Stromal cell of bone marrow (primary cell): ENCODE measurements around the gene TRAF4.
"Not testable (repeated sequence)": the region's sequence is repeated elsewhere in the genome, so short reads cannot be mapped to it uniquely, and the experiment has no call there.

ENCODE experiments used
- DNase-seq: peaks from one replicate; pipeline ENCODE4 v3.0.0-alpha.2; 2012; ENCODE audit warnings: low read depth

Gene TRAF4

DNA sequence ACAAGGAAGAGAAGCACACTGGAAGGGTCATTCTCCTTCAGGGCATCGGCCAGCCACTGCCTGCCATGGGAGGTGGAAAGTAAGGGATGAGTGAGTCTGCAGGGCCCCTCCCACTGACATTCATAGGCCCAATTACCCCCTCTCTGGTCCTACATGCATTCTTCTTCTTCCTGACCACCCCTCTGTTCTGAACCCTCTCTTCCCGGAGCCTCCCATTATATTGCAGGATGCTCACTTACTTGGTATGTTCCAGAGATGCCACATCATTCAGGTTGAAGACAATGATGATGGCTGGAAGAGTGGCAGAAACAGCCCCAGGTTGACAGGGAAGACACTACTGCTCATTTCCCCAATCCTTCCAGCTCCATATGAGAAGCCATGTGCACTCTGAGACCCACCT is 28.6 kb upstream of the TRAF4 start:
- DNase-seq = no peak

DNA sequence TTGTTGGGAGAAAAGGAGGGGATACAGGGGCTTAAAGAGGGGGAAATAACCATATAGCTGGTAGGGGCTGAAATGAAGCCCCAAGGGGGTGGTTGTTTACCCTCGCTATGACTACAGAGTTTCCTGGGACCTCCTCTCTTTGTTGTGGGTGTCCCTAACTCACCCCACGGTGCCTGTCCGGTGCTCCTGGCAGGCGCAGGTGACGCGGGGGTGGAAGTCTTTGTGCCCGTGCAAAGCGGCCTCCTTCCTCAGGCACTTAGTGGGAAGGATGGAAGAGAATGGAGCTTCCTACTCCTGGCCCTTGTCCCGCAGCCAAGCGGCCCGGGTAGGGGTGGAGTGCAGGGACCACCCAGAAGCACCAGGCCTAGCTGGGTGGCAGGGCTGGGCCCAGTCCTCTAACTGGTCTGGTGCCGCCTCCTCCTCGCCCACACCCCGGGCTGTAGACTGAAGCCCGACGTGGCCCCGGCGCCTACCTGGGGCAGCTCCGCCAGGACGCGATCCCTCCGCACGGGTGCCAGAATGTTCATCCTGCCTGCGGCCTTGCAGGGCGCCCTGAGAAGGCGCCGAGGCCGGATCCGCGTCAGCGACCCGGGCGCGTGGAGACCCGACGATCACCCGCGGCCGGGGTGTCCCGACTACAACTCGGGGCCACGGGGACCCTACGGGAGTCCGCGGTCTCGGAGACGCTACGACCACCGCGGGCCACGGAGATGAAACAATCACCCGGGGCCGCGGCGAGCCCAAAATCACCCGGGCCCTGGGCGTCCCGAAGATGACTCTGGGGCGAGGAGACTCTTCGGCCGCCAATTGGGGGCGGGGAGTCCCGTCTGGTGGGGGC is 26.9 kb upstream of the TRAF4 start:
- no peak for DNase-seq

DNA sequence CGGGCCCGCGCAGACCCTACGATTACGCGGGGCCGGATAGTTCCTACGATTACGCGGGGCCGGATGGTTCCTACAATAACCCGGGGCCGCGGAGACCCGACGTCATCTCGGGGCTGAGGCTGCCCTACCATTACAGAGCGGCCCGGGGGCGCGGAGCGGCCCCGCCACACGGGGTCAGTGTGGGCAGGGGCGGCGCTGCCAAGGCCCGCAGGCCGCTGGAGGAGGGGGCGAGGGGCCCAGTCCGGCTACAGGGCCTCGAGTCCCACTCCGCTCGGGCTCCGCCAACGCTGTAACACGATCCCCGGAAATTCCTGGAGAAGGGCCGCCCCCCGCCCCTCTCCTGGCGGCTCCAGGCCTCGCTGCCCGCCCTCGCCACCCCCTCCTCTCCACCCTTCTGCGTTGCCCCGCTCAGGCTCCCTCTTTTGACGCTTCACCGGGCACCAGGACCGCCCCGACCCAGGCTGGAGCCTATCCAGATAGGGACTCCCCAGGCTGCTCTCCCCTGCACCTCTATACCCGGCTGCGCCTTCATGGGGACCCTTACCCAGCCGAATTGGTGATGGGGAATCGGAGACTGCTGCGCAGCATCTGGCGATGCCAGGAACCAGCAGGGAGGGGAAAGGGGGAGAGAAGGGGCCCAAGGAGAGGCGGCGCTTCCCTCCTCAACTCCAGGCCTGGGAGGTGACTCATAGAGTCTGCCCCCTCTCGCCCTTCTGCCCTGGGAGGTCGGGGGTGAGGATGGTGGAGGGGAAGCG is 26.1 kb upstream of the TRAF4 start, which contains the start of gene RAB34:
RAB34 (minus strand) TSS at position 291 of the 755 bp plus-strand sequence. CDS start 602 bp downstream, outside the sequence.
- peak; percentile 68 for DNase-seq

DNA sequence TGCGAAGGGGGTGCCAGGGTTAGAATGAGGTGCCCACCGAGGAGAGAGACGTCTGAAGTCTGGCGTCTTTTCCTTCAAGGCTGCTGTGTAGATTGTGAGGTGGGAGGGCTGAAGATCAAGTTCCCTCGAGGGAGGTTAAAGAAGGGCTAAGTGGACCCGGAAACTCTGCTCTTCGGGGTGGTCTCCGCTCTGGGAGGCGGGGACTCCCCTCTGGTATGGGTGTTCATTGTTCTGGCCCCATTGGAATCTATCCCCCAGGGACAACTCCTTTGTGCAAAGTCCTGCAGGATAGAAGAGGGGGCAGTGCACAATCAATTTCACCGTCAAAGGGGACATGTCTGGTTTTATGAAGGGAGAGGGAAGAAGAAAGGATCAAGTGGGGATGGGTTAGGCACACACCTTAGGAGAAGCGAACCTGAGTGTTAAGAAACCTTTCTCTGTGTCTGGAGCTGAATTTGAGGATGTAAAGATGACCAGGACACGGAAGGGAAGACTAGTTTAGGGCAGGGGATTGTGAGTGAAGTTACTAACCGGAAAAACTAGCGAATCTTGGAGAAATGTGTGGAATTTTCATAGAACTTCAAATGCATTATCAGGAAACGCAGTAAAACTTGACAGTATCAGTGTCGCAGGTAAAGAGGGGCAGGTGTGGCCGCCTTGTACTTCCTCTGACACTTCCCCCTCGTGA is 25.3 kb upstream of the TRAF4 start:
- no peak for DNase-seq

DNA sequence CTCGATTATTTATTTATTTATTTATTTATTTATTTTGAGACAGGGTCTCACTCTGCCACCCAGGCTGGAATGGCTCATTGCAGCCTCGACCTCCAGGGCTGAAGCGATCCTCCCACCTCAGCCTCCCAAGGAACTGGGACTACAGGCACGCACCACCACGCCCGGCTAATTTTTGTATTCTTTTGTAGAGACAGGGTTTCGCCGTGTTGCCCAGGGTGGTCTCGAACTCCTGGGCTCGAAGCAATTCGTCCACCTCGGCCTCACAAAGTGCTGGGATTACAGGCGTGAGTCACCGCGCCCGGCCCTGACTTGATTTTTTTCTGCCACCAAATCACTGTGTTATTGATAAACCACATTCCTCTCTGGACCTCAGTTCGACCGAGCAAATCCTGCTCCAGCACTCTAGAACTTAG is 24.8 kb upstream of the TRAF4 start:
- DNase-seq = no peak

DNA sequence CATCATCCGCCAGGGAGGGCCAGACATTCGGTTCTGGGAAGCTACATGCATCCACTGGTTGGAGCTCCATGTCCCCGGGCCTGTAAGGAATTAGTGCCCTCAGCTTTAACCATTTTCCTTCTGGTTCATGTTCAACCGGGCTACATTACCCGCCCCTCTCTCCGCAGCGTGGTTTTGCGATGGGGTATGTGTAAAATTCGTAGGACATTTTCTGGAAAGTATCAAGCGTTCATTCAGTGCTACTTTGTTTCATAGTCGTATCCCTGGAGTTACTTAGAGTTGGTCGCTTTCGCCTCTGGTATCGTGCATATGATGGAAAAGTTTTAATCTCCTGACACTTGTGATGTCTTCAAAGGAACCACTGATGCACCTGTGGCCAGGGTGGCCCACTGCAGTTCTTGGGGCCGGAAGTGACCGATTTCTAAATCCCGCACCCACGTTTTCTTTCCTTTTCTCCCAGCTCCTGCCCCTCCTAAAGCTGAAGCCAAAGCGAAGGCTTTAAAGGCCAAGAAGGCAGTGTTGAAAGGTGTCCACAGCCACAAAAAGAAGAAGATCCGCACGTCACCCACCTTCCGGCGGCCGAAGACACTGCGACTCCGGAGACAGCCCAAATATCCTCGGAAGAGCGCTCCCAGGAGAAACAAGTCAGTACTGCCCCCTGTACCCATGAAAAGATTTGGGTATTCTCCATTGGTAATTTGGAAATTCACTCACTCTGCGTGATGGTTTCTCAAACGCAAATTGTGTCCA is 23.4 kb upstream of the TRAF4 start:
- DNase-seq = no peak

DNA sequence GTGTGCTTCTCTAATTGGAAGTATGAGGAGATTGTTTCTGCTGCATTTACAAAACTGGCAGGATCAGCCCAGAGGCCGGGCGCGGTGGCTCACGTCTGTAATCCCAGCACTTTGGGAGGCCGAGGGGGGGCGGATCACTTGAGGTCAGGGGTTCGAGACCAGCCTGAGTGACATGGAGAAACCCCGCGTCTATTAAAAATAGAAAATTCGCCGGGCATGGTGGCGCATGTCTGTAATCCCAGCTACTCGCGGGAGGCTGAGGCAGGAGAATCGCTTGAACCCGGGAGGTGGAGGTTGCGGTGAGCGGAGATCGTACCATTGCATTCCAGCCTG is 22.8 kb upstream of the TRAF4 start:
- not testable (repeated sequence) for DNase-seq

DNA sequence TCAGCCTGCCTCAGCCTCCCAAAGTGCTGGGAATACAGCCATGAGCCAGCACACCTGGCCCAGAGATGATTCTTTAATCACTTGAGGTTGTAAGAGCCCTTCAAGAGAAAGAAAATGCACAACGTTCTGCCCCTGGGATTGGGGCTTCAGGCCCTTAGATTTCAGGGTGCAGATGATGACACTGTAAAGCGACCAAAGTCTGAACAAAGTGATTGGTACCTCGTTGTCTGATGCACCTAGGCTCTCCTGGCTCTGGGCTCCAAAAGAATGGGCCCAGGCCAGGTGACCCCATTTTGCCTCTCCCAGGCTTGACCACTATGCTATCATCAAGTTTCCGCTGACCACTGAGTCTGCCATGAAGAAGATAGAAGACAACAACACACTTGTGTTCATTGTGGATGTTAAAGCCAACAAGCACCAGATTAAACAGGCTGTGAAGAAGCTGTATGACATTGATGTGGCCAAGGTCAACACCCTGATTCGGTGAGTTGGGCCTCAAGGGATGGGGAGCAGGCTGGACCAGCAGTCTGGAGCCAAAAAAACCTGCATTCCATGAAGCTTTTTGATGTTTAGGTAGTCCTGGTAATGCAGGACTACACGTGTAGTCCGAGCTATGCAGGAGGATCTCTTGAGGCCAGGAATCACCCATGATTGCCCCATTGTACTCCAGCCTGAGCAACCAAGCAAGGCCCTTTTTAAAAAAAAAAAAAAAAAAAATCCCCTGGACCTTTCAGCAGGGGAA is 21.2 kb upstream of the TRAF4 start:
- DNase-seq = no peak

DNA sequence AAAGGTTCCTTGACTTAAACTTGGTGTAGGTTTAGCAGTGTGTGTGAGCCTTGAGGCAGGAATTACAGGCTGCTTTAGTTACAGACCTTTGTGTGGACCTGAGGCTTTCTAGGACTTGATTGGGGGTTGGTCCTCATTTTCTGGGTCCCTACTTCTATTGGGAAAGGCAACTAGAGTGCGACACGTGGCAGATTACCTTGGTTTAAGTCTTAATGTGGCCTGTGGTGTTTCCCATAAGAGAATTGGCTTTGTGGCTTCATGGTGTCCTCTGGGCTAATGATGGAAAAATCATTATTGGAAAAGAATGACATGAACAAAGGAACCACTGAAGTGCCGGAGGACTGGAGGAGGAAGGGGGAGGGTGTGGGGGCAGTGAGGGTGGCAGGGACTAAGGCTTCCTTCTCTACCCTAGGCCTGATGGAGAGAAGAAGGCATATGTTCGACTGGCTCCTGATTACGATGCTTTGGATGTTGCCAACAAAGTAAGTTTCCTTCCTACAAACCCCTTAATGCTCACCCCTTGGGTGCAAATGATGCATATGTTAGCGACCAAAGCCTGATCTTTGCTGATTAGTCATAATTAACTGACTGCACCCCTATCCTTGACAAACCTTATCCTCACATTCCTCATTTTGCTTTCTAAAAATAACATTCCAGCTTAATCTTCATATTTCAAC is 20.5 kb upstream of the TRAF4 start:
- DNase-seq = no peak

DNA sequence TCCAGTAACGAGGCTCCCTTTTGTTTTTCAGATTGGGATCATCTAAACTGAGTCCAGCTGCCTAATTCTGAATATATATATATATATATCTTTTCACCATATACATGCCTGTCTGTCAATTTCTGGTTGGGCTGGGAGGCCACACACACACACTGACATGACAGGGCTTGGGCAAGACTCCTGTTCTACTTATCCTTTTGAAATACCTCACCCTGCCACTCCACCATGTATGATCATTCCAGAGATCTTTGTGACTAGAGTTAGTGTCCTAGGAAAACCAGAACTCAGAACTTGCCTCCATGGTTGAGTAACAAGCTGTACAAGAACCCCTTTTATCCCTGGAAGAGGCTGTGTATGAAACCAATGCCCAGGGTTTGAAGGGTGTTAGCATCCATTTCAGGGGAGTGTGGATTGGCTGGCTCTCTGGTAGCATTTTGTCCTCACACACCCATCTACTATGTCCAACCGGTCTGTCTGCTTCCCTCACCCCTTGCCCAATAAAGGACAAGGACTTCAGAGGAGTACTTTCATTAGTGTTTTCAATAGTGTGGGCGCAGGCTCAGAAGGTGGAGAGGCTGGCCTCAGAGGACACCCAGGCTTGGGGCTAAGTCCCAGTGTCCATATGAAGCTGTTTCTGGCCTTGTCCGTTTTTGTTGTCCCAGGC is 19.8 kb upstream of the TRAF4 start:
- DNase-seq = not testable (repeated sequence)

DNA sequence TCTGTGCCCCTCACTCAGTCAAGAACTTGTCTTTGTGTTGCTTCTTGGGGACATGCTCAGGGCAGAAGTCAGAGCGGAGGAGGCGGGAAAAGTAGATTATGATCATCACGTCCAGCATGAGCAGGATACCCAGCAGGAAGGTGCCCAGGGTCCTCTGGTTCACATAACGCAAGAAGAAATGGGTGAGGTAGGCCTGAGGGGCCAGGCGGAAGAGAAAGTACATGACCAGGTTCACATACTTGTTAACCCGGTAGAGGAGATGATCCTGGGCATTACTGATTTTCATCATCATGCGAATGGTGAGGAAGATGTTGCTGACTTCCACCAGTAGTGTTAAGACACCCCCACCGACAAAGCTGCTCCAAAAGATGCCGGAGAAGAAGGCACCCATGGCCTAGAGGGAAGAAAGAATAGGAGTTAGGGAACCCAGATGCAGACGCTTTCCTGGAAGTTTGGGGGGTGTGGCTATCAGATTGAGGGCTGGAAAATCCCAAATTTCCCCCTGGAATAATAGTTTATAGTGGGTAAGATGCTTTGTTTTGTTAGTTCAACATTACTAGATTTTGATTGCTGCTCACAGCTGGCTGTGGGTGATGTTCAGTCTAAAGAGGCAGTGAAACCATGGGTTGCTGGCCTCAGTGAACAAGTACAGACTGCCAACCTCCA is 19.2 kb upstream of the TRAF4 start:
- DNase-seq = no peak

DNA sequence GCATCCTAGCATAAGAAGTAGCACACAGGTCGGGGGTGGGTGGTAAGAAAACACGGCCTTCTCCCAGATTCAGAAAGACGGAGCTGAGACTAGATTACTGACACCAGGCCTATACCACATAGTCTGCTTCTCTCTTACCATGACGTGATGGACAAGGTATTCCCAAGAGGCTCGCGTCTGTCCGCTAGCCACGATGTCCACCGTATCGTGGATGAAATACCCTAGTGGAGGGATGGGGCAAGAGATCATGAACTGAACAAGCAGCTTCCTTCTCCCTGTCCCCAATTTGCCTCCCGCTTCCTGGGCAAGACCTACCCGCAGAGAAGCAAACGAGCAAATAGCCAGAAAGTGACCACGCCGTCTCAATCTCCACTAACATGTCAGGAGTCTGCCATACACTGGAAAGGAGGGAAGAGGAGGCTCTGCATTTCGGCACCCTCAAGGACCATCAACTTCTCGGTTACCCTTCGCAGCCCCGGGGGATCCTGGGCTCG is 18.6 kb upstream of the TRAF4 start:
- DNase-seq = no peak

DNA sequence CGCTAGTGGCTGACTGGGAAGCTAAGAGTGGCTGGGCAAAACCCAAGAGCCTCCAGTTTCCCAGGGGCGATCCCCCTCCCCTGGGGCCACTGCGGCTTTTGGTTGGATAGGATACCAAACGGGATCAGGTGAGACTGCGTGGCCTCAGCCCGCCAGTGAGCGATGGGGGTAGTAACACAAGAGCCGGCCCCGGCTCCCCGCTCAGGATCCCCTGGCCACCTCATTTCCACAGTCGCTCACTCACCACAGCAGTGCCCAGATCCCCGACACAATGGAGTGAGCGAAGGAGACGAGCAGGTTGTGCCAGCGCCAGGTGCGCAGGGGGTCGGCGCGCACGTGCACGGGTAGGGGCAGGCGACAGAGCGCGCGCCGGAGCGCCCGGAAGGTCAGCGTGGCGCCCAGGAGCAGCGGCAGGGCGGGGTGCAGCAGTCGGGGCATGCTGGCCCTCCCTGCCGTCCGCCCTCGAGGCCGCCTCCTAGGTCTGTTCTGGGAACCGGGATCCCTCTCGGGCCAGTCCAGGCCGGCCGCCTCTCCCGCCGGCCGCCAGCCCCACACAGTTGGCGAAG is 18.1 kb upstream of the TRAF4 start:
- DNase-seq = peak; percentile 52

DNA sequence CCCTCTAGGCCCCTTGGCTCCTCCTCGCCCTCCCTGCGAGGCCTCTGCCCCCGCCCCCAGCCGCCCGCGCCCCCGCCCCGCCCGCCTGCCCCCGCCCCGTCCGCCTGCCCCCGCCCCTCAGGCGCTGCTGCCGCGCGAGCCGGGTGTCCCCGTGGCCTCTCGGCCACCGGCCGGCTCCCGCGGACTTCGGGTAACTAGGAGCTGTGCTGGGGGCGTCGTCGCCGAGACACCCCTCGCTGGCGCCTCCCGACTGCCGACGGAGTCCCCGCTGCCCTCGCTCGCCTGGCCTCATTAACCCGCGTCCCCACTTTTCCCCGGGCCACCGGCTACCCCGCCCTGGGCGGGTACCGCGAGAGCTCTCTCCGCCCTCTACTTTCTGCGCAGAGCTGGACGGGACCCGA is 17.6 kb upstream of the TRAF4 start, which contains the start of gene TLCD1:
TLCD1 (minus strand) TSS at position 8 of the 401 bp plus-strand sequence. CDS start 136 bp downstream, outside the sequence.
- DNase-seq = peak; percentile 21

DNA sequence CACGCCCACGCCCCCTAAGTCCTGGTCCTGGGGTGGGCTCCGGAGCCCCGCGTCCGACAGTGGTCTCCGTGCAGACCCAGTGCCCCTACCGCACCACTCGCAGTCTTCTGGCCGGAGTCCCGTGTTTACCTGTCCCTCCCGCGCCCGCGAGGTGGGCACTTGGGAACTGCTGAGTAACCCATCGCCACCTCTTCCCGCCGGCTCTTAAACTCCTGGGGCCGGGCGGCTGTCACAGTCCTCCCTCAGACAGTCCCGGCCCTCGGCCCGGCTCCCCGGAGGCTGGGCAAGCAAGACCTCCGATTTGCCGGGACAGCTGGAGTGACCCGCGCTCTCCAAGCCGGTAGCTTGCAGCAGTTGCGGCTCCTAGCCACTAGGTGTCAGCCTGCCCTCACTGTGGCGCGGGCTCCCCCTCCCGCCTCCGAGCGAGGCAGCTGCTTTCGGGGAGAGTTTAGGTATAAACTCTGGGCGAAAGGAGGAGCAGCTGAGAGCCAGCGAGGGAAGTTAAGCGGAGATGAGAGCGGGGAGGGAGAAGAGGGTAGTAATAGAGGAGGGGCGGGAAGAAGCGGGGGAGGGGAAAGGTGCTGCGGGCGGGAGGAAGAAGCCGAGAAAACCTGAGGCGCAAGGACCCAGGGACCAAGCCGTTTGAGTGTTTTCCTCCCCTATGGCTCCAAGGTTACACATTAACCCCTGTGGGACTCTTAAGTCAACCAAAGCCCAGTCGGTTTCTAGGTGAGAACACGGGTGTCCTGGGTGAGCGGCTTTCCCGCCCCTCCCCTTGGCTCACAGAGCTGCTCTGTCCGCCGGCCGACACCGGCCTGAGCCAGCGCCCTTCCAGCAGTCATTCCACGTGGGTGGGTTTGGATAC is 17.0 kb upstream of the TRAF4 start:
- DNase-seq = peak; percentile 84

DNA sequence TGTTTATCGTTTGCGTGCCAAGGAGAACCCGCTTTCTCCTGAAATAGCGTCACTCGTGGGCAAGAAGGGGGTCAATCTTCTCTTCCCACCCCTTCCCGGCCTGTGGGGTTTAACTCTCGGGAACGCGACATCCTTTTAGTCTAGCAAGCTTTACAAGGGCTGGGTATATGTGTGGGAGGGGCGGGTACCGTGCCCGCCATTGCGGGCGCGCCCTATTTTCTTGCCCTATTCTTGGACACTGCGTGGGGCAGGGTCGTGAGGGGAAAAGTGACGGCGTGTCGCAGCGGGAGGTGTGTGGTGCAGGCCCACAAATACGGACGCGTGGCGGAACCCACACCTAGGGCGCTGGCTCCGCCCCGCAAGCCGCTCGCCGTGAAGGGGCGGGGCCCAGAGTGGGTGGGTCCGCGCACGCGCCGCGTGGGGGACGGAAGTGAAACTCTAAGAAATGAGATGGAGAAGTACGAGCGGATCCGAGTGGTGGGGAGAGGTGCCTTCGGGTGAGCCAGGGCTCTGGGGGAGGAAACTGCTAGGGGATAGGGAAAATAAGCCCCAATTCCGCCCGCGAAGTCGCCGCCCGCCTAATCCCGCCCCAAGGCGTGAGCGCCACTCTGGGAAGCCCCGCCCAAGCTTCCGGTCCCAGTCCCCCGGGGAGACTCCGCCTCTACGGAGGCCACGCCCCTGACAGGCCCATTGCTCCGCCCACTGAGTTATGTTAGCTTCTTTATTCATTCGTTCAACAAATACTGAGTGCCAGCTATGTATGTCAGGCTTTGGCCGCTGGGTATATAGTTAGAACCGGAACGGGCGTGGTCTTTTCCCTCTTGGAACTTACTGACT is 15.2 kb upstream of the TRAF4 start, which contains the start of gene NEK8:
NEK8 (plus strand) TSS at position 425 of the 837 bp plus-strand sequence; CDS start at position 451, 26 bp downstream.
- peak; percentile 83 for DNase-seq

DNA sequence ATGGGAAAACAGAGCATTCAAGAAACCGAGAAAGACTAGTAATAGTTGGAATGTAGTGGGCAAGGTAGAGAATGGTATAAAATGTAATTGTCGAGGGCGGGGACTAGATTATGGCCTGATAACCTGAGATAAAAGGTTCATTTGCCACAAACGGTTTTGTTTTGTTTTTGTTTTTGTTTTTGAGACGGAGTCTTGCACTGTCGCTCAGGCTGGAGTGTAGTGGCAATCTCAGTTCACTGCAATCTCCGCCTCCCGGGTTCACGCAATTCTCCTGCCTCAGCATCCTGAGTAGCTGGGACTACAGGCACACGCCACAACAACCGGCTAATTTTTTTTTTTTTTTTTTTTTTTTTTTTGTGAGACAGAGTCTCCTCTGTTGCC is 13.9 kb upstream of the TRAF4 start:
- DNase-seq = no peak
